Measurements from ENCODE around the gene TIMP3.

TIMP3 gene

GRCh38 chr22:32788904-32789624, 12.4 kb upstream of the TIMP3 start:
- Histone ChIP-seq H3K9ac (ENCODE audit: low read length) (no peak overlapping the region), H3K27ac (ENCODE audit: low read depth, low read length) (no peak overlapping the region), H3K36me3 (ENCODE audit: control insufficient read depth, insufficient read depth, low read length) (no peaks in the 10 kb centered on the region), H3K4me1 (ENCODE audit: control insufficient read depth, insufficient read depth, low read length) (peaks cover 5% of the 10 kb centered on the region; the same call in 1 of the 2 replicates), H3K9me3 (ENCODE audit: control insufficient read depth, insufficient read depth, low read depth, low read length) (no peaks in the 10 kb centered on the region), H3K27me3 (ENCODE audit: control insufficient read depth, insufficient read depth, low read length) (no peaks in the 10 kb centered on the region), H3K4me3 (ENCODE audit: low read depth, low read length) (no peak overlapping the region)

GRCh38 chr22:32789797-32790620, 11.5 kb upstream of the TIMP3 start:
- Histone ChIP-seq H3K36me3 (ENCODE audit: control insufficient read depth, insufficient read depth, low read length) (no peaks in the 10 kb centered on the region), H3K4me1 (ENCODE audit: control insufficient read depth, insufficient read depth, low read length) (peaks cover 5% of the 10 kb centered on the region; the same call in 1 of the 2 replicates), H3K4me3 (ENCODE audit: low read depth, low read length) (no peak overlapping the region), H3K9ac (ENCODE audit: low read length) (no peak overlapping the region), H3K9me3 (ENCODE audit: control insufficient read depth, insufficient read depth, low read depth, low read length) (no peaks in the 10 kb centered on the region), H3K27ac (ENCODE audit: low read depth, low read length) (no peak overlapping the region), H3K27me3 (ENCODE audit: control insufficient read depth, insufficient read depth, low read length) (no peaks in the 10 kb centered on the region)

GRCh38 chr22:32791056-32791455, 10.4 kb upstream of the TIMP3 start:
- Histone ChIP-seq H3K27ac (ENCODE audit: low read depth, low read length) (no peak overlapping the region), H3K4me1 (ENCODE audit: control insufficient read depth, insufficient read depth, low read length) (peaks cover 5% of the 10 kb centered on the region; the same call in 1 of the 2 replicates), H3K4me3 (ENCODE audit: low read depth, low read length) (no peak overlapping the region)

GRCh38 chr22:32791485-32791884, 10.0 kb upstream of the TIMP3 start:
- H3K36me3 ChIP-seq (ENCODE audit: control insufficient read depth, insufficient read depth, low read length), result no peaks in the 10 kb centered on the region
- no peaks in the 10 kb centered on the region for H3K9me3 ChIP-seq (ENCODE audit: control insufficient read depth, insufficient read depth, low read depth, low read length)
- peaks cover 7% of the 10 kb centered on the region; the same call in 1 of the 2 replicates for H3K4me1 ChIP-seq (ENCODE audit: control insufficient read depth, insufficient read depth, low read length)
- no peak overlapping the region for H3K27ac ChIP-seq (ENCODE audit: low read depth, low read length)
- no peak overlapping the region for H3K9ac ChIP-seq (ENCODE audit: low read length)
- H3K4me3 ChIP-seq (ENCODE audit: low read depth, low read length), result no peak overlapping the region
- no peaks in the 10 kb centered on the region; the same call in 1 of the 2 replicates for H3K27me3 ChIP-seq (ENCODE audit: control insufficient read depth, insufficient read depth, low read length)

More at GRCh38 chr22:32791056-32791455, 10.4 kb upstream of the TIMP3 start:
- H3K27me3 ChIP-seq (ENCODE audit: control insufficient read depth, insufficient read depth, low read length), result no peaks in the 10 kb centered on the region; the same call in 1 of the 2 replicates
- no peak overlapping the region for H3K9ac ChIP-seq (ENCODE audit: low read length)
- no peaks in the 10 kb centered on the region for H3K36me3 ChIP-seq (ENCODE audit: control insufficient read depth, insufficient read depth, low read length)
- H3K9me3 ChIP-seq (ENCODE audit: control insufficient read depth, insufficient read depth, low read depth, low read length), result no peaks in the 10 kb centered on the region

GRCh38 chr22:32793589-32793988, 7.9 kb upstream of the TIMP3 start:
- Histone ChIP-seq H3K36me3 (ENCODE audit: control insufficient read depth, insufficient read depth, low read length) (no peaks in the 10 kb centered on the region), H3K9me3 (ENCODE audit: control insufficient read depth, insufficient read depth, low read depth, low read length) (no peaks in the 10 kb centered on the region), H3K4me3 (ENCODE audit: low read depth, low read length) (no peak overlapping the region), H3K27me3 (ENCODE audit: control insufficient read depth, insufficient read depth, low read length) (no peaks in the 10 kb centered on the region; the same call in 1 of the 2 replicates), H3K9ac (ENCODE audit: low read length) (no peak overlapping the region), H3K4me1 (ENCODE audit: control insufficient read depth, insufficient read depth, low read length) (peaks cover 11% of the 10 kb centered on the region; the same call in 1 of the 2 replicates), H3K27ac (ENCODE audit: low read depth, low read length) (no peak overlapping the region)

GRCh38 chr22:32794449-32795213, 6.9 kb upstream of the TIMP3 start:
- Histone ChIP-seq H3K4me3 (ENCODE audit: low read depth, low read length) (no peak overlapping the region), H3K27me3 (ENCODE audit: control insufficient read depth, insufficient read depth, low read length) (no peaks in the 10 kb centered on the region; the same call in 1 of the 2 replicates), H3K4me1 (ENCODE audit: control insufficient read depth, insufficient read depth, low read length) (peaks cover 6% of the 10 kb centered on the region; the same call in 1 of the 2 replicates), H3K9me3 (ENCODE audit: control insufficient read depth, insufficient read depth, low read depth, low read length) (no peaks in the 10 kb centered on the region), H3K9ac (ENCODE audit: low read length) (no peak overlapping the region), H3K27ac (ENCODE audit: low read depth, low read length) (no peak overlapping the region), H3K36me3 (ENCODE audit: control insufficient read depth, insufficient read depth, low read length) (no peaks in the 10 kb centered on the region)

GRCh38 chr22:32795214-32795596, 6.3 kb upstream of the TIMP3 start:
- no peak overlapping the region for H3K4me3 ChIP-seq (ENCODE audit: low read depth, low read length)
- H3K9ac ChIP-seq (ENCODE audit: low read length), result no peak overlapping the region
- H3K4me1 ChIP-seq (ENCODE audit: control insufficient read depth, insufficient read depth, low read length), result peaks cover 6% of the 10 kb centered on the region; the same call in 1 of the 2 replicates
- peaks cover 2% of the 10 kb centered on the region; the same call in 1 of the 2 replicates for H3K27me3 ChIP-seq (ENCODE audit: control insufficient read depth, insufficient read depth, low read length)
- no peak overlapping the region for H3K27ac ChIP-seq (ENCODE audit: low read depth, low read length)
- H3K36me3 ChIP-seq (ENCODE audit: control insufficient read depth, insufficient read depth, low read length), result no peaks in the 10 kb centered on the region
- H3K9me3 ChIP-seq (ENCODE audit: control insufficient read depth, insufficient read depth, low read depth, low read length), result no peaks in the 10 kb centered on the region

GRCh38 chr22:32796865-32797573, 4.5 kb upstream of the TIMP3 start:
- peaks cover 16% of the 10 kb centered on the region for H3K27me3 ChIP-seq (ENCODE audit: control insufficient read depth, insufficient read depth, low read length)
- H3K4me3 ChIP-seq (ENCODE audit: low read depth, low read length), result no peak overlapping the region
- H3K9me3 ChIP-seq (ENCODE audit: control insufficient read depth, insufficient read depth, low read depth, low read length), result no peaks in the 10 kb centered on the region
- no peaks in the 10 kb centered on the region for H3K36me3 ChIP-seq (ENCODE audit: control insufficient read depth, insufficient read depth, low read length)
- H3K9ac ChIP-seq (ENCODE audit: low read length), result no peak overlapping the region
- H3K4me1 ChIP-seq (ENCODE audit: control insufficient read depth, insufficient read depth, low read length), result peaks cover 6% of the 10 kb centered on the region; the same call in 1 of the 2 replicates
- H3K27ac ChIP-seq (ENCODE audit: low read depth, low read length), result no peak overlapping the region

- Histone ChIP-seq H3K27ac (ENCODE audit: low read depth, low read length) (no peak overlapping the region), H3K36me3 (ENCODE audit: control insufficient read depth, insufficient read depth, low read length) (no peaks in the 10 kb centered on the region), H3K4me1 (ENCODE audit: control insufficient read depth, insufficient read depth, low read length) (peaks cover 26% of the 10 kb centered on the region), H3K9me3 (ENCODE audit: control insufficient read depth, insufficient read depth, low read depth, low read length) (no peaks in the 10 kb centered on the region), H3K9ac (ENCODE audit: low read length) (no peak overlapping the region), H3K27me3 (ENCODE audit: control insufficient read depth, insufficient read depth, low read length) (peaks cover 40% of the 10 kb centered on the region), H3K4me3 (ENCODE audit: low read depth, low read length) (no peak overlapping the region)
These were observed 2.0 kb upstream of the TIMP3 start for GRCh38 chr22:32799496-32799895.

GRCh38 chr22:32800158-32800882, 1.2 kb upstream of the TIMP3 start:
- Histone ChIP-seq H3K27ac (ENCODE audit: low read depth, low read length) (no peak overlapping the region), H3K9ac (ENCODE audit: low read length) (no peak overlapping the region), H3K9me3 (ENCODE audit: control insufficient read depth, insufficient read depth, low read depth, low read length) (no peaks in the 10 kb centered on the region), H3K4me3 (ENCODE audit: low read depth, low read length) (no peak overlapping the region), H3K36me3 (ENCODE audit: control insufficient read depth, insufficient read depth, low read length) (no peaks in the 10 kb centered on the region), H3K4me1 (ENCODE audit: control insufficient read depth, insufficient read depth, low read length) (peaks cover 31% of the 10 kb centered on the region), H3K27me3 (ENCODE audit: control insufficient read depth, insufficient read depth, low read length) (peaks cover 42% of the 10 kb centered on the region)
